ENCODE results near the gene HMGXB3. TPM values are rescaled to one million over a fixed set of nuclear protein-coding genes. Genes with fewer than 3 reads are reported as not detected.

Gene HMGXB3
- total RNA-seq, 1 experiment from 2014 or later = 26.9 TPM

- H3K27ac Mint-ChIP-seq = no peak overlapping the region; a peak in 1 of 7 replicates
- no peaks in the 10 kb centered on the region for H3K9me3 ChIP-seq (ENCODE audit: control insufficient read depth, low read depth, low read length)
- H4K91ac ChIP-seq (ENCODE audit: insufficient read length, low read depth, low read length) = no peak overlapping the region
- no peak overlapping the region for H2BK120ac ChIP-seq (ENCODE audit: low read depth, low read length, poor library complexity, severe bottlenecking)
- H3K4me2 ChIP-seq (ENCODE audit: insufficient read depth, insufficient read length, low read length) = no peak overlapping the region
- no peak overlapping the region for H3K18ac ChIP-seq (ENCODE audit: insufficient read length, low read depth, low read length)
- H3K23ac ChIP-seq (ENCODE audit: insufficient read length, low read depth, low read length) = no peak overlapping the region
- no peak overlapping the region for H2BK12ac ChIP-seq (ENCODE audit: insufficient read length, low read depth, low read length)
- H2BK15ac ChIP-seq (ENCODE audit: low read depth, low read length) = no peak overlapping the region
- TF ChIP-seq CTCF (conservative IDR thresholded peaks at IDR 0.05) = no peak
- DNase-seq = no peak
- no peak overlapping the region for H3K56ac ChIP-seq (ENCODE audit: insufficient read length, low read depth, low read length)
- WGBS (ENCODE audit: extremely low coverage, insufficient read length, low lambda C conversion rate) = no CpG with 5 or more reads among the region's 6 CpGs
- no peaks in the 10 kb centered on the region for H3K79me1 ChIP-seq (ENCODE audit: insufficient read depth, low read depth, low read length, poor library complexity, severe bottlenecking)
- H3K4me1 Mint-ChIP-seq = peaks cover 10 to 11% of the 10 kb centered on the region in 2 experiments
- no peaks in the 10 kb centered on the region for H4K20me1 ChIP-seq (ENCODE audit: control insufficient read depth, insufficient read depth, insufficient read length)
- H4K5ac ChIP-seq (ENCODE audit: insufficient read length, low read depth, low read length) = no peak overlapping the region
- H3K9ac ChIP-seq (ENCODE audit: extremely low read depth, insufficient read length, low read length) = no peak overlapping the region
- no peak overlapping the region for H3T11ph ChIP-seq (ENCODE audit: low read length)
- H3K4me1 ChIP-seq (ENCODE audit: insufficient read depth, low read length) = peaks cover 2% of the 10 kb centered on the region; the same call in 1 of the 2 replicates
- no peaks in the 10 kb centered on the region; a peak in 1 of 5 replicates for H3K9me3 Mint-ChIP-seq
- H2BK20ac ChIP-seq (ENCODE audit: low read depth, low read length, poor library complexity, severe bottlenecking) = no peak overlapping the region
- H4K8ac ChIP-seq (replicated peaks; ENCODE audit: insufficient read length, low read depth, low read length) = no peak overlapping the region
- H3K14ac ChIP-seq (ENCODE audit: insufficient read depth, low read length) = no peak overlapping the region
- no peak overlapping the region for H2AK5ac ChIP-seq (ENCODE audit: insufficient read length, low read length)
- no peak overlapping the region for H2AFZ ChIP-seq (ENCODE audit: low read length)
- peaks cover 10% of the 10 kb centered on the region for H3K23me2 ChIP-seq (ENCODE audit: insufficient read length, low read depth, low read length, poor library complexity, severe bottlenecking)
- H3K36me3 Mint-ChIP-seq (ENCODE audit: insufficient read depth in 1 of 3, low read depth in 3 of 3) = peaks cover 0 to 12% (median 2%) of the 10 kb centered on the region in 3 experiments; a peak in 4 of 7 replicates
- no peaks in the 10 kb centered on the region for H3K27me3 ChIP-seq (ENCODE audit: insufficient read depth, low read length)
- H3K27ac ChIP-seq (ENCODE audit: insufficient read length, low read depth, low read length) = no peak overlapping the region
- no peak overlapping the region for H2BK5ac ChIP-seq (ENCODE audit: insufficient read length, low read length)
- no peaks in the 10 kb centered on the region for H3K27me3 Mint-ChIP-seq (ENCODE audit: low read depth)
- no peak overlapping the region for H3K4ac ChIP-seq (ENCODE audit: low read depth, low read length)
- H3K79me2 ChIP-seq (ENCODE audit: insufficient read depth, low read length) = no peaks in the 10 kb centered on the region; the same call in 1 of the 2 replicates
- no peak overlapping the region for H3K4me3 Mint-ChIP-seq
Observed at GRCh38 chr5:149996205-149996890, 4.2 kb upstream of the HMGXB3 start.

Measured in H9 (cell line).